ENCODE results near the gene ADAMTSL3.

- TF ChIP-seq CTCF (IDR thresholded peaks at IDR 0.05) (no peak), POLR2A (IDR thresholded peaks at IDR 0.05) (no peak)
Observed at GRCh38 chr15:83713242-83713641, 59.3 kb downstream of the ADAMTSL3 start.

Data from lower leg skin (tissue), 3 donors.